ENCODE results near the gene AHDC1.
A peak's percentile ranks its signal among the peaks of the same experiment; 100 is the strongest.

The AHDC1 gene

DNA sequence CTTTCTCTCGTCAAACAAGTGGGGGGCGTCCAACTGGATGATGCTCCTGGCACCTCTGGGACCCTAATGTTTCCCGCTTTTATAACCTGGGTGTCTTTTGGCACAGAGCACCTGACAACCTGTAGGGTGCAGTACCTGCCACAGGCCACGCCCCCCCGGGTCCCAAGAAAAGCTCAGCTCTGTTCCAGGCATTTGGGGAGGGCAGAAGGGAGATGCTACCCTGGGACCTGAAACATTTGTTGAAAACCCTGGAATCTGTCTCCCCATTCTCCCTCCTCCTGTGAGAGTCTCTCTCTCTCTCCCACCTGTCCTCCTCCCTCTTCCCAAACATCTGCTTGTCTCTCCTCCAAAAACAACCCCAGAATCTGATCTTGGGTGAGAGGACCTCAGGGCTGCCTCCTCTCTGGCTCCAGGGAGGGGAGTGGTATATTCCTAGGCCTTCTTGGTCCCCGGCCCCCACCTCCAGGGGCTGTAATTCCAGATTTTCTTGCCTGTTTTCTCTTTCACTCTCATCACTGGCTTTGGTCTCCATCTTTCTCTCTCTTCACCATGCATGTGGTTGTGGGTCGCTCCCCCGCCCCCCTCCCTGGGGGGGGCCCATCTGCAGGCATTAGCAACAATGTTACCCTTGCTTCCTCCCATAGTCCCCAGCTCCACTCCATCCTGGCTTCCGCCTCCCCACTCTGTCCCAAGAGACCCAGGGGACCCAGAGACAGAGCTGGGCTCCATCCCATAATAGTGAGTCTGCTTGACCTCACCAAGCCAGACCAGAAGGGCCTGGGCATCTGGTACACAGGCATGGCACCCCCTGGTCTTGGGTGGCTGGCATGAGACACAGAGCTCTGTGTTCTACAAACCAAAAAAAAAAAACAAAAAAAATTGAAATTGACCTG is 4.1 kb downstream of the AHDC1 start:
- no peak for DNase-seq (ENCODE audit: low read depth in 2 of 2)

DNA sequence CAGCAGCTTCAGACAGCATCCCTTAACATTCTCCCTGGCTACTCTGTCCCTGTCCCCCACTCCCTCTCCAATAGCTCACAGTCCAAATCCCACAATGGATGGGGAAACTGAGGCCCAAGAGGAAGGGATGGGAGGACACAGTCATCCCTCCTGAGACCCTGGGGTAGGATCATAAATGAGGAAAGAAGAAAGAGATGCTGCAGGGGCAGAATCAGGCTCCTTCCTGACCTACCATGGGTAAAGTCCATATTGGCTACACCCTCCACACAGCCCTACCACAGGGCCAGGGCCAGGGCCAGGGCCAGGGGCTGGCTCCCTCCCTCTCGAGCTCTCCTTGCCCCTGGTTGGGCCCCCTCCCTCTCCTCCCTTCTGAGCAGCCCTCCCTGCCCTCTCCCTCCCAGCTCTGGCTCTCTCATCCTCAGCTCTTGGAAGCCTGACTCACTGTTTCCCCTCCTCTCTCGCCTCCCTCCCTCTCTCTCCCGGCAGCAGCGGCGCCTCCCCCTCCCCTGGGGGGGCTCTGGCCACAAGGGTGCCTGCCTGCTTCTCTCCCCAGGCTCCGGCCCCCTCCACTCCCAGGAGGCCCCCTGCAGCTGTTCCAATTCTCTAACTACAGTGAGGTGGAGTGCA is 4.9 kb downstream of the AHDC1 start:
- DNase-seq (ENCODE audit: low read depth in 2 of 2), result peak; percentile 24 to 45

DNA sequence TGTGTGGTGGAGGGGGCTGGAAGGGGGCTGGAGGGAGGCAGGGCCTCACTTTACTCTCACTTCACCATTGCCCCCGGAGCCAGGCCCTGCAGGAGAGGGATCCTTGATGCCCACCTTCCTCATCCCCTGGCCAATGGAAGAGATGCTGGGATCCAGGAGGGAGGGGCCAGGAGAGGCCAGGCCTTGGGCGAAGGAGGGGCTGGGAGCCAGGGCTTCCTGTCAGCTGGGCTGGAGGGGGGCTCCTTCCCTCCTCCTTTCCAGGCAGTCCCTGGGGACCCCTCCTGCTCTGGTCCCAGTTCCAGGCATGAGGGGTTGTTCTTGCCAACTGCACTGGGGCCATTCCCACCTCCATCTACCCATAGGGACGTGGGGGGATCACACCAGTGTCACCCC is 5.7 kb downstream of the AHDC1 start:
- no peak for DNase-seq (ENCODE audit: low read depth in 2 of 2)

DNA sequence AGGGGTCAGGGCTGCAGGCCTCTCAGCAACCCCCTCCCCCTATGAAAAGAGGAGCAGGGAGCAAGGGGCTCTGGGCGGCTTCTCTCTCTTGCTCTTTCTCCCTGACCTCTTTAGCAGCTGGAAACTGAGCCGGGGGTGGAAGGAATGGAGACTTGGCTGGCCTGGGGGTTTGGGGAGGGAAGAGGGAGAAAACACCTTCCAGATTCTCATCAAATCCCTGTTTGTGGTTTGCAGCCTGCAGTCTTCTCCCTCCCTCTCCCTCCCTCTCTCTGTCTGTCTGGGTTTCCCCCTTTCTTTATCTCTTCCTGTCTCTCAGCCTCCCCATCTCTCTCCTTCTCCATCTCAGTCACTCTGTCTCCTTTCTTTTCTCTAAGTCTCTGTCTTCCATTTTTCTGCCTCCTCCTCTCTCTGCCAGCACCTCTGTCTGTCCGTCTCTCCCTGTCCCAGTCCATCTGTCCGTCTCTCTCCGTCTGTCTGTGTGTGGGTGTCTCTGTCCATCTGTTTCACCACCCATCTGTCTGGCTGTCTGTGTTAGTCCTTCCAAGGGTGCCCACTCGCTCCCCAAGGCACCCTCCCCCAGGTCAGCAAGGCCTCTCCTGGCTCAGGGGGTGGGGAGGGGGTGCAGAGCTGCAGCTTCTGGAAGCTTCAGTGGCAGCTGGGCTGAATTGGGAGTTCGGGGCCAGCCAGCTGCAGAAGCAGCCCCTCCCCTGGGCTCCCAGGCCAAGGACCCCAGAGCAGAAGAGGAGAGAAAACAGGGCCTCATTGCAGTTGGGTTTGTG is 6.2 kb downstream of the AHDC1 start:
- no peak for DNase-seq (ENCODE audit: low read depth in 2 of 2)

DNA sequence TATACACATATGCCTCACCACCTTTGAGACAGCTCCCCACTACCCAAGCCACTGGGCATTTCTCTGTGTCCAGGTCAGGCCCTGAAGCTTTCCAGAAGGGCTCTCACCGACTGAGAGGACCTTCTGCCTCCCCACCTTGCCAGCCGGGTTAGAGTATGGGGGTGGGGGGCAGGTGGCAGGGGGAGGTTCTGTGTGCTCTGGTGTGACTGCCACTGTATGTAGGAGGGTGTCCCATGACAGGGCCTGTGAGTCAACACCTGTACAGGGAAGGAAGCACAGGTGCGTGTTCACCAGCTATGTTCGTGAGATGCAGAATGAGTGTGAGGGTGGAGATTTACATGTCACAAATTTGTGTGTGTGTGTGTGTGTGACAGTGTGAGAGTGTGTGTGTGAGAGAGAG is 7.0 kb downstream of the AHDC1 start:
- DNase-seq (ENCODE audit: low read depth in 2 of 2), result no peak

DNA sequence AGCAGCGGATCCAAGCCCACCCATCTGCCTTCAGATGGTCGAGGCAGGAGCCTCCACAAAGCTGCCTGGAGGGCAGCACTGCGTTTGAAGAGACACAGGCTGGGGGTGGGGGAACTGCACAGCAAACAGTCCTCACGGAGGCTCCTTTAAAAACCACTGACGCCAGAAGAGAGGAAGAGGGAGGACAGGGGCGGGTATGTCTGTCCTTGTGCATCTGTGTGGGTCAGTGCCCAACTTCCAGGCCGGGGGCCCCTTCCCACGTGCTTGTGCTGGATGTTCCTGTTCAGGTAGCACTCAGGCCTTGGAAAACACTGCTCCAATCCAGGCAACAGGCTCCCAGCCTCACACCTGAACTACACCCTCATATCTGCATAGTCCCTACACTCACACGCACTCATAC is 7.7 kb downstream of the AHDC1 start:
- DNase-seq (ENCODE audit: low read depth in 2 of 2), result no peak

DNA sequence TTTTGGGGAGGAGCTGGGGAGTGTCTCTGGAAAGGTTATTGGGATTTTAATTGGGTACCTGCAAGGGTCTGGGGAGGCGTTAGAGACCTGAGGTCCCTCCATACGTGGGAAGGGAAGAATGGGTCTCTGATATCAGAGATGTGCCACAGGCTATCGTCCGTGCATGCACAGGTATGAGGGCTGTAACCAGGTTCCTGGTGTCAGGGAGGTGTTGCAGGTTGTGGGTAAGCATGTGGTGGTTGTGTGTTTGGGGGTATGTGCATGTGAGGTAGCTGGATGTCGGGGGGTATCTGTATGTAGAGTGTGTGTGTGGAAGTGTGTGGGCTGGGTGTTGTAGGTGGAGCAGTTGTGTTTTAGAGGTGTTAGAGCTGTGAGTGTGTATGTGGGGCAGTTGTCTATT is 8.3 kb downstream of the AHDC1 start:
- DNase-seq (ENCODE audit: low read depth in 2 of 2), result no peak

DNA sequence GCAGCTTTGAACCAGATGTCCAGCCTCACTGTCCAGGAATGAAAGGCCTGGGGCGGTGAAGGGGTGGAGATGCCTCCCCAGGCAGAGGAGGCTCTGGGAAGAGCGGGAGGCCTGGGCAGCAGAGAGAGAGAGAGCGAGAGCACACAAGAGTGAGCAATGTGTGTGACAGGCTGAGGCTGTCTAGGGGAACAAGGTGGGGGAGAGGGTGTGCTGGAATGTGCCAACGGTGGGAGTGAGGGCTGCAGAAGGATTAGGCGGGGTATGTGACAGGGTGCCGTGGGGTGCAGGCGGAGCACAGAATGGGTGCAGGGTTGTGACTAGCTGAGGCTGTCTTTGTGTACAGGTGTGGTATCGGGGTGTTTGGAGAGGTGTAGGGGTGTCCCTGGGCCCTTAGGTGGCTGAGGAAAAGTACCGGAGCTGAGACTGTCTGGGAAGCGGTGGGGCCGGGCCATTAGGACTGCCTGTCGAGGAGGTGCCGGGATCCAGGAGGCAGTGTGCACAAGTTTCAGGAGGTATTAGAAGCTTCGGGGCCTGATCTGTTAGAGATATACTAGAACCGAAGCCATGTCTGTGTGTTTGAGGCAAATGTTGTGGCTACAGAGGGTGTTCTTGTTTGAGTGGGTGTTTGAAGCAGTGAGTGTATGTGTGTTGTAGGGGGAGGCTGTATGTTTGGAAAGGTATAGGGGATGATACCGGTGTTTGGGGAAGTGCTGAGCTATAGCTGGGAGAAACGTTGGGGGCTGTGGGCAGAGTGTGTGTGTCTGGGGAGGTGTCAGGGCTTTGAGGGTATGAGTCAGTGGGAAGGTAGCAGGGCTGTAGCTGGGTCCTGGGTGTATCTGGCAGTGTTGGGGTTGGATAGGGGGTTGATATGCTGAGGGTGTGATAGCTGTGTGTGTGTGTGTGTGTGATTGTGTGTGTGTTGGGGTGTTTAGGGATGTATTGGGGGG is 9.1 kb downstream of the AHDC1 start:
- no peak for DNase-seq (ENCODE audit: low read depth in 2 of 2)

DNA sequence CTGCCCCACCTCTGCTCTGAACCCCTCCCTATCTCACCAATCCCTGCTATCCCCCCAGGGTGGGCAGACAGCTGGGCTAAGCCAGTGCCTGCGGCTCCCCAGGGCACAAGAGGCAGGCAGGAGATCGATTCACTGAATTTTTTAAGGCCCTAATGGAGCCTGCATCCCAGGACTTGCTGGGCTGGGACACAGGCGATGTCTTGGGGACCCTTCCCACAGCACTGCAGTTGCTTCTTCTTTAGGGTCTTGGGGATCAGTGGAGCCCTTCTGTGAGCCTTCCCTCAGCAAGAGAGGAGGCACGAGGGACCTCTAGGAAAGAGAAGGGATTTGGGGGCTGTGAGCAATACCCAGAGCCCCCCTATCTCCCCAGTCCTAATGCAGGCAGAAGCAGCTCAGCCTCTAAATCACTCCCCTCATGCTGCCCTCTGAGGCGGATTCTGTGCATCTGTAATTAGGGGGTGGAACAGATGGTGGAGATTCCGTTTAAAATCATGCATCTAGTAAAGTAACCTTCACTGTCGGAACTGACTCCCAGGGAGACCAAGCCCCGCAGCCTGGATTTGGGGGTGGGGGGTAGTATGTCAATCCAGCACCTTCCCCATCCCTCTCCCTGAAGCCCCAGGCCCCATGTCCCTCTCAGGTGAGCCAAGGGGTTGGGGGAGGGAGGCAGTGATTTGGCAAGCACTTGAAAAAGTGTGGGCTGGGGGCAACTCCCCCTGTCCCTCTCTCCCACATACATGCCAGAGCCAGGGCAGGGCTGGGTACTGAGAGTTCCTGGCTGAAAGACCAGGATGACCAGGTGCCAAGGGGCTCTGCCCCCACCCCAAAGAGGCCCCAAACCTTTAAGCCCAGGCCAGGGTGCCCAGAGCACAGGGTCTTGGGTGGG is 10.0 kb downstream of the AHDC1 start:
- no peak for DNase-seq (ENCODE audit: low read depth in 2 of 2)

DNA sequence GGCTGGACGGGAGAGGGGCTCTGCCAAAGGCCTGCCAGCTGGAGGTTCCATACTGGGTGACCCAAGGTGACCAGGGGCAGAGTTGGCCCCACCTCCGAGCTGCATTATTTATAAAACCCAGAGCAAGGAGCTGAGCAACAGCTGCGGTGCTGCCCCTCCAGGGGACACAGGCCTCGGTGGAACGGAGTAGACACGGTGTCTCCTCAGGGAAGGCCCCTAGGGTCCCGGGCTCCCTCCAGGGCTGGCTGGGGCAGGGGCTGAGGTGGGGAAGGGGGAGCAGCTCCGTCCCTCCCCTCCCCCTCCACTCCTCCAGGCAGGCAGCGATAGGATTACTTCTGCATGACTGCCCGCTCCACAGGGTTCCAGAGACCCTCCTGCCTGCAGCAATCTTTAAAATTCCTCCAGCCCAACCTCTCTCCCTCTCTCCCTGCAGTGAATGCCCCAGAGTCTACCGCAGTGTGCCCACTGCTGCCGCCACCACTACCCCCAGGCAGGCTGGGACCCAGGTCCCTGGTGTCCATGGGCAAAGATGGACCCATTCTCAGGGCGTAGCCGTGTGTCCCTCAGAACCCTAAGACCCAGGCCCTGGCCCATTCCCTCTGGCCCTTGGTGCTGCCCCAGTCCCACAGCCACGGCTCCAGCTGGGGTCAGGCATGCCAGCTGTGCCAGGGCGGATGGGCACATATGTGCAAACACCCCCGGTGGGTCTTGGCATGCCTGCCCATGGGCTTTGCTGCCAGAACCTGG is 10.8 kb downstream of the AHDC1 start:
- no peak for DNase-seq (ENCODE audit: low read depth in 2 of 2)

DNA sequence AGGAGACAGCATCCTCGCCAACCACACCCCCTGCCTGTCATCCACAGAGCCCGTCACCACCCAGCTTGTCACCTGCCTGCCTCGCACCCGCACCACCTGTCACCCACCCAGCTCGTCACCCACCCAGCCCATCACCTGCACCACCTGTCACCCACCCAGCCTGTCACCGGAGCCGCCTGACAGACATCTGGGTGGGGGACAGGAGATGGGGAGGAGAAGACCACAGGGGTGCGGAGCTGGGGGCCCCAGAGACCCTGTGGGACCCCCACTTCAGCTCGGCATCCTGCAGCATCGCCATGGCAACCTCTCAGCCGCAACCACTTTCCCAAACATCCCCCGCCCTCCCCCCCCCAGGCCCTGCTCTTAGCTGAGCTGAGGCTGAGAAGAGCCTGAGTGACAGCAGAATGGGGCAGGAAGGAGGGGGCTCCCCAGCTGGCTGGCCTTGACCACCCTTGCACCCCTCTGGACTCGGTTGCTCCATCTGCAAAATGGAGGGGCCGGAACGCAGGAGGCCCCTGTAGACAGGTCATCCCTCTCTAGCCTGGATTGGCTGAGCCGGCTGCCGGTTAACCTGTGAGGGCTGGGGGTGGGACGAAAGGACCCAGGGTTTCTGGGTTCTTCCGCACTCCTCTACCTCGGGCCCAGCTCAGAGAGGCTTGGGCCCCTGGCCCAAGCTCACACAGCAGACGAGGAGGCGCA is 11.6 kb downstream of the AHDC1 start:
- no peak for DNase-seq (ENCODE audit: low read depth in 2 of 2)

DNA sequence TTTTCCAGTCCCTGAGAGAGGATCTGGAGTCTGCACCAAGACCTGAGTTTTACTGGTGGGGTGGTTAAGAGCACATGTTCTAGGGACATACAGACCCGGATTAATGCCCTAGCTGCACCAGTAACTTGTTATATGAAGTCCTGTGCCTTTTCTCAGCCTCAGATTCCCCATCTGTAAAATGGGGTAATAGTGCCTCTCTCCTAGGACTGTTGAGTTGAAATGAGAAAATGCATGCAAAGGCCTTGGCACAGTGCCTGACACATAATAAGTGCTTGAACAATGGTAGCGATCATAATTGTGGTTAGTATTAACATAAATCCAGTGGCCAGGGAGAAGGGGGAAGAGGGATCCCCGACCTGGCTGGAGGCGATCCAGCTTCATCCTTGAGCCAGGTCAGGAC is 12.3 kb downstream of the AHDC1 start:
- no peak for DNase-seq (ENCODE audit: low read depth in 2 of 2)

DNA sequence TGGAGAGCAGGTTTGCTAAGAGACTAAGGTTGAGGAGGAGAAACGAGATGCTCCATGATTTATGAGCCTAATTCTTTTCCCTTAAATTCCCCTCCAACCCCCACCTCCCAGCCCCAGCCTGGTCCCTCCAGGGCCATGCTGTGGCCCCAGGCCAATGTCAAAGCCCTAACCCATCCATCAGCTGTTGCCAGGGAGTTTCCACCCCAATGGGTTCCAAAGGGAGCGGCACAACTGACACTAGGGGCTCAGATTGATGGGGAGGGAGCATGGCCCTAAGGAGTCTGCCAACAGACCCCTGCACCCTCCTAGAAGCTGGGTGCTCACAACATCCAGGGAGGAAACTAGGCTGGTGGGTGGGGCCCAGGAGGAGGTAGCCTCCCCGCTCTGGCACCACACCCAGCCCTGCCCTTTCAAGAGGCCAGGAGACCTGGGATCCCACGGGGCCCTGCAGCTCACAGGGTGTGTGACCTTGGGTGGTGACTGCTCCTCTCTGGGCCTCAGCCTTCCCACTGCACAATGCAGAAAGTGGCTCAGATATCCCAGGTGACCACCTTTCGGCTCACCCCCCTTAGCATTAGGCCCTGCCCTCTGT is 12.9 kb downstream of the AHDC1 start:
- DNase-seq (ENCODE audit: low read depth in 2 of 2), result no peak

DNA sequence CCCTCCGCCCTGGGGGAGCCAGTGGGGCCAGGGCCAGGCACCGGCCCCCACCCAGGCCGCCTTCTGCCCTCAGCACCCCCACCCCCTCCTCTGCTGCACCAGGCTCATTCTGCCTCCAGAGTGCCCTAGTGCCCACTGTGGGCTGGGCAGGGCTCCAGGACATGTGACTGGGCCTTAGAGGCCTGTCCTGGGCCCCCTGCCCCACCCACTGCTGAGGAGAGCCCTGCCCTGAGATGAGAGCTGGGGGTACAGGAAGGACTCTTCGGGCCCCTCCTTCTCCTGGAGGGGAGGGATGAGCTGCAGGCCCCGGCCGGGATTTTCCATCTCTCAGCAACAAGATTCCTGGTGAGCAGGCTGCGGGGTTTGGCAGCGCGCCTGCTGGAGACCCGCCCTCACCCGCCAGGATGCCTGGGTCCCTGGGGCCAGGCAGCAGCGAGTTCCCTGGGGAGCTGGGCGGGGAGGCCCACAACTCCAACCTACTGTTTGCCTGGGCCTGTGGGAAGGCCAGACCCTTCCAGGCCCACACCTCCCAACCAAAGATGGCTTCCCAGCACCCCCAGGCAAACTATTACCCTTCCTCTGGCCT is 14.0 kb downstream of the AHDC1 start:
- no peak for DNase-seq (ENCODE audit: low read depth in 2 of 2)

DNA sequence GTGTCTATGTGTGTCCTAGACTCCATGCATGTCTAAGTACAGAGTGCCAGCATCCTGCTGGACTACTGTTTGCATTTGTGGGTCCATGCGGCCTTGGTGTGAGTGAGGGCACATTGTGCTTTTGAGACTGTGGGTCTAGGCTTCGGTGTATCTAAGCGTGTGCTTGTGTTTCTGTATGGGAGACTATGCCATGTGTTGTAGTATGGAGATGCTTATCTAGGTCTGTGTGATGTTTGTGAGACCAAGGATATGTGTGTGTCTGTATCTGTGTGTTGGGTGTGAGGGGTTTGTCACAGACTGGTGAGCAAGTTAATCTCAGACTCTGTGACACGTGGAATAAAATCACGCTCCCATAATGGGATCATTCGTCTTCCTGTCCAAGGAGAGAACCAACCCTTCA is 14.5 kb downstream of the AHDC1 start:
- DNase-seq (ENCODE audit: low read depth in 2 of 2), result no peak

DNA sequence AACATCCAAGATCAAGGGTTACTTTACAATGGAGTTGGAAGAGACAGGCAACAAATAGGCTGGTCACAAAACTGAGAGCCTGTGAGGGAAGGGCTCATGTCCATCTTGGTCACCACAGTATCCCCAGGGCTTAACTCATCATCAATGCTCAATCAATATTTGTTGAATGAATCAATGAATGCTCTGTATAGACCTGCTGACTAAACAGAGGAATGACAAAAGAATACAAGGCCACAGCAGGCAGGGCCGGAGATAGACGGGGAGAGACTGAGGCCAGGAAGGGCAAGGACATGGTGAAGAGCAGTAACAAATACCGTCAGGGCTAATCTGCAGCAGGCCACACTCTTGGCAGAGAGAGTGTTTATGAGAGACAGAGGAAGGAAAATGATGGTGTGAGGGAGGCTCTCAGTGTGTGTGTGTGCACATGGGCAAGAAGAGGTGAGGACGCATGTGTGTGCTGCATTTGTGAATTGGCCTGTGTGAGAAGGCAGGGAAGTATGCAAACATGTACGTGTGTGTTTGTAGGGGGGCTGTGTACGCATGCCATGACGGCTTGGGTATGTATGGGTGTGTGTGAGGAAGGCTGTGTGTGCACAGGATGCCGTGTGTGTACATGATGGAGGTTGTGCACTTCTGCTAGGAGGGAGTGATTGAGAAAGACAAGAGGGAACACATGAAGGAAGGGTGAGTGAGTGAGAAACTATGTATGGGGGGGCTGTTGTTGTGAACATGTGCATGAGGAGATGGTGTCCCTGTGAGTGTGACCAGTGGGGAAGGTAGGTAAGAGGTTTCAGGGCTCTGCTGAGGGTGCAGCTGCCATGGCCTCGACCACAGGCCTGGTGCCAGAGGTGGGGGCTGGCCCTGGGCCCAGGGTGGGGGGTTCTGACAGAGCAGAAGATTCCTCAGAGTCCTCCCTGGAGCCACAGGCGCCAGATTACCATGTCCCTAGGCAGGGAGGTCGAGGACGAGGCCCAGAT is 15.4 kb downstream of the AHDC1 start:
- no peak for DNase-seq (ENCODE audit: low read depth in 2 of 2)

DNA sequence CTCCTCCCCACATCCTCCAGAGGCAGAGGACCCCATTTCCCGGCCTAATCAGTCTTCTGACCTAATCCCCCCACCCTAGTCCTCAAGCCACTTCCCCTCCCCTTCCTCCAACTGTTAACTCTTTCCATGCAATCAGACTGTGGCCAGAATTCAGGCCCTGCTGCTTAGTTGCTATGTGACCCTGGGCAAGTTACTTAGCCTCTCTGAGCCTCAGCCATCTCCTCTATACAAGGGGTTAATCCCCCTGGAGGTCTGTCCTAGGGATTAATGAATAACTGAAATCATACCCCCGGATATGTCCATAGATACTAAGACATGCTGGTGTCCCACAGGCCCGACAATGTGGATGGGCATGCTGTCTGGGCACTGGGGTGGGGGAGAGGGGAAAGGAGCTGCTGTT is 18.3 kb downstream of the AHDC1 start:
- no peak for DNase-seq (ENCODE audit: low read depth in 2 of 2)

Measured in activated CD4-positive, alpha-beta T cell treated with anti-CD3 and anti-CD28 coated beads for 24 hours (primary cell).